Tibial artery (tissue), 4 donors: ENCODE data around the gene HYCC1.
"Not testable (repeated sequence)": the region's sequence is repeated elsewhere in the genome, so short reads cannot be mapped to it uniquely, and the experiment has no call there.

Experiments
- DNase-seq, 2 donors: peaks; one replicate each; pipeline ENCODE4 v3.0.0-alpha.2; 2019
- H3K27ac ChIP-seq, 2 donors: fragments of 200-600 bp; sonication (generic) in 1 of 2; 1 replicate in 1 of 2; 2 replicates in 1 of 2; pipeline ENCODE4 v1.5.1; 2018 to 2019; ENCODE audit warnings: mild to moderate bottlenecking in 1 of 2
- H3K27me3 ChIP-seq, 2 donors: fragments of 200-600 bp; sonication (generic) in 1 of 2; one replicate each; pipeline versions ENCODE4 v1.5.1 to v1.6.0; 2016 to 2019
- H3K36me3 ChIP-seq, 3 donors: fragments of 200-600 bp; sonication (generic) in 2 of 3; one replicate each; pipeline ENCODE4 v1.5.1; 2016 to 2019; ENCODE audit warnings: mild to moderate bottlenecking in 2 of 3
- H3K4me1 ChIP-seq, 4 donors: fragments of 200-600 bp; sonication (generic) in 2 of 4; 1 replicate in 3 of 4; 2 replicates in 1 of 4; pipeline ENCODE4 v1.5.1; 2016 to 2019
- H3K4me3 ChIP-seq, 2 donors: fragments of 200-600 bp; sonication (generic) in 1 of 2; 1 replicate in 1 of 2; 2 replicates in 1 of 2; pipeline ENCODE4 v1.5.1; 2018 to 2019; ENCODE audit warnings: mild to moderate bottlenecking in 2 of 2
- H3K9me3 ChIP-seq, 3 donors: fragments of 200-600 bp; sonication (generic) in 1 of 3; one replicate each; pipeline ENCODE4 v1.5.1; 2016 to 2019
- CTCF ChIP-seq, 2 experiments: fragments of 200-600 bp in 1 of 2; fragments of 450-650 bp in 1 of 2; IDR thresholded peaks; one replicate each; pipeline ENCODE4 v1.5.1; 2017 to 2019; ENCODE audit warnings: antibody characterized with exemption in 2 of 2, mild to moderate bottlenecking in 1 of 2, moderate library complexity in 1 of 2
- intact Hi-C: fragments of 100-400 bp; cut with DNase I; formaldehyde crosslinking; loops from one replicate; pipeline ENCODE4 v1.15.0; 2023; ENCODE audit warnings: low total_unique reads

HYCC1 gene

GRCh38 chr7:23013715-23014649, at the start of gene HYCC1:
TSS of gene HYCC1 (minus strand) at chr7:23014130. CDS start at chr7:22991111, 23,019 bp downstream.
- peaks cover 0 to 4% (median 0%) of the 10 kb centered on the region in 3 donors for H3K36me3 ChIP-seq
- TF ChIP-seq CTCF (IDR thresholded peaks at IDR 0.05) = peak; percentile 74 to 81
- peak within 1 kb of the TSS; percentile 87 to 88 for H3K4me3 ChIP-seq
- no peaks in the 10 kb centered on the region for H3K9me3 ChIP-seq
- intact Hi-C loops = loop anchor here (2.0 to 5.0 kb wide), 2 partner anchors 162 to 191 kb away; partner anchors contain the start of gene TOMM7
- H3K27ac ChIP-seq = peak within 1 kb of the TSS; percentile 86 to 89
- DNase-seq = peak; percentile 99 to 100
- H3K4me1 ChIP-seq = peaks cover 0 to 61% (median 14%) of the 10 kb centered on the region in 4 donors
- H3K27me3 ChIP-seq = no peaks in the 10 kb centered on the region

- Histone ChIP-seq H3K36me3 (no peaks in the 10 kb centered on the region), H3K27ac (no peak overlapping the region), H3K4me1 (no peaks in the 10 kb centered on the region), H3K9me3 (no peaks in the 10 kb centered on the region), H3K4me3 (no peak overlapping the region), H3K27me3 (no peaks in the 10 kb centered on the region)
- intact Hi-C loops = no loop called here
- DNase-seq = no peak
- no peak for TF ChIP-seq CTCF (IDR thresholded peaks at IDR 0.05)
Measured at GRCh38 chr7:23062452-23062851, 48.5 kb upstream of the HYCC1 start.

GRCh38 chr7:23061327-23061726, 47.4 kb upstream of the HYCC1 start:
- Histone ChIP-seq H3K4me3 (no peak overlapping the region), H3K36me3 (no peaks in the 10 kb centered on the region), H3K27me3 (no peaks in the 10 kb centered on the region), H3K4me1 (no peaks in the 10 kb centered on the region), H3K9me3 (no peaks in the 10 kb centered on the region), H3K27ac (no peak overlapping the region)
- no peak for DNase-seq
- intact Hi-C loops = no loop called here
- no peak for TF ChIP-seq CTCF (IDR thresholded peaks at IDR 0.05)

GRCh38 chr7:23058408-23059096, 44.6 kb upstream of the HYCC1 start:
- no peaks in the 10 kb centered on the region for H3K36me3 ChIP-seq
- H3K9me3 ChIP-seq = no peaks in the 10 kb centered on the region
- intact Hi-C loops = loop anchor here (5.0 kb wide), 2 partner anchors 236 to 496 kb away; partner anchors contain the start of gene TOMM7
- H3K27ac ChIP-seq = no peak overlapping the region
- H3K4me3 ChIP-seq = no peak overlapping the region
- H3K27me3 ChIP-seq = no peaks in the 10 kb centered on the region
- no peak for TF ChIP-seq CTCF (IDR thresholded peaks at IDR 0.05)
- H3K4me1 ChIP-seq = no peaks in the 10 kb centered on the region
- DNase-seq = no peak

GRCh38 chr7:23055582-23056178, 41.8 kb upstream of the HYCC1 start:
- no peaks in the 10 kb centered on the region for H3K4me1 ChIP-seq
- H3K36me3 ChIP-seq = no peaks in the 10 kb centered on the region
- intact Hi-C loops = loop anchor here (5.0 kb wide), 2 partner anchors 233 to 493 kb away; partner anchors contain the start of gene TOMM7
- peak; percentile 89 to 92 for TF ChIP-seq CTCF (IDR thresholded peaks at IDR 0.05)
- H3K27me3 ChIP-seq = no peaks in the 10 kb centered on the region
- H3K27ac ChIP-seq = no peak overlapping the region
- DNase-seq = peak in 1 of 2 donors; percentile 50
- no peak overlapping the region for H3K4me3 ChIP-seq
- no peaks in the 10 kb centered on the region for H3K9me3 ChIP-seq

- DNase-seq, intact Hi-C loops, H3K4me1 ChIP-seq, H3K4me3 ChIP-seq, H3K36me3 ChIP-seq, H3K27me3 ChIP-seq, H3K9me3 ChIP-seq, H3K27ac ChIP-seq: not testable (repeated sequence)
Measured at GRCh38 chr7:23051124-23051485, 37.2 kb upstream of the HYCC1 start.

GRCh38 chr7:23046336-23046735, 32.4 kb upstream of the HYCC1 start:
- DNase-seq, H3K36me3 ChIP-seq, H3K27me3 ChIP-seq, H3K27ac ChIP-seq, H3K4me3 ChIP-seq, H3K9me3 ChIP-seq, intact Hi-C loops, H3K4me1 ChIP-seq: not testable (repeated sequence)

- intact Hi-C loops = not testable (repeated sequence)
Measured at GRCh38 chr7:23045086-23045485, 31.2 kb upstream of the HYCC1 start.

More at GRCh38 chr7:23045086-23045485, 31.2 kb upstream of the HYCC1 start:
- DNase-seq, H3K27me3 ChIP-seq, H3K4me1 ChIP-seq, H3K27ac ChIP-seq, H3K9me3 ChIP-seq, H3K36me3 ChIP-seq, H3K4me3 ChIP-seq: not testable (repeated sequence)
